Measurements from ENCODE around the gene CD177.

CD177 gene

DNA sequence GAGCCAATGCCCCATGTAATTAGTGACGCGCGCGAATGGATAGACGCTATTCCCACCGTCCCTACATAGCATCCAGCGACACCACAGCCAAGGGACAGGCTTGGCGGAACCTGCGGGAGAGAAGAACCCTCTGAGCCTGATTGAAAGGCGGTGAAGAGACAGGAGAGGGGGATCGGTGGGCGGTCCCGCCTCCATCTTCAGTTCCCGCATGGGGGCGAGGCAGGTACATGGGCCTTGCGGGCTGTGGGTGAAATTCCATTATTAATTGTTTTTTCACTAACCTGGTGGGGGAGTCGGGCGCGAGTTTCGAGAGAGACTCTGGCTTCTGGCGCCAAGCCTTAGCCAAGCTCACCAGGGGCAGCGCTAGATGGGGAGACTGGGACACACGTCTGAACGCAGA is 52.8 kb downstream of the CD177 start:
- H3K36me3 ChIP-seq (ENCODE audit: control insufficient read depth, insufficient read depth, low read length): no peaks in the 10 kb centered on the region
- no peak overlapping the region for H3K4me3 ChIP-seq (ENCODE audit: insufficient read depth, low read depth, low read length, poor library complexity, severe bottlenecking)
- no peak for DNase-seq
- no peaks in the 10 kb centered on the region for H3K27me3 ChIP-seq (replicated peaks; ENCODE audit: control insufficient read depth, insufficient read depth, low read length, poor library complexity, severe bottlenecking)
- no peaks in the 10 kb centered on the region for H3K4me1 ChIP-seq (ENCODE audit: control insufficient read depth, insufficient read depth, low read length, poor library complexity, severe bottlenecking)
- no peak overlapping the region for H3K27ac ChIP-seq (ENCODE audit: insufficient read depth, low read length, poor library complexity, severe bottlenecking)
- no peaks in the 10 kb centered on the region for H3K9me3 ChIP-seq (ENCODE audit: control insufficient read depth, low read length)

DNA sequence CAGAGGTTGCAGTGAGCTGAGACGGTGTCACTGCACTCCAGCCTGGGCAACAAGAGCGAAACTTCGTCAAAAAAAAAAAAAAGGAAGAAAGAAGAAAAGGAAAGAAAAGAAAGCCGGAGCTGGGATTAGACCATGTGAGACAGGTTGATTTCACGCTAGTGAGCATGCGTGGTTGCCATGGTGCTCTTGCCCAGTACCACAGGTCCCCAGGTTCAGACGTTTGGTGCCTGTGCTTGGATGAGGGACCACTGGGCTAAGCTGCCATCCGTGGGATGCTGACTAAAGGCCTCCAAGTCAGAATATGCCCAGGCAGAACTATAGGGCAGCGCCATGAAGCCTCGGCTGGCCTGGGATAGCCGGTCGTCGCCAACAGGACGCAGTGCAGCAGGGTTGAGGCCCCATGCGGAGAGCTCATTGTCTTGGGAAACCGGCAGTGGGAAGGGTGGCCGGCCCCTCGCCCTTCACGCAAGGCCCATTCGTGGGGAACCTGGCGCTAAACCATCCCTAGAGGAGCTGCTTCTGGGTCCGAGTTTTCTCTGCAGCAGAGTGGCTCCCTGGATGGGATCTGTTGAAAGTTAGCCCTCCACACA is 54.0 kb downstream of the CD177 start:
- Histone ChIP-seq H3K9me3 (ENCODE audit: control insufficient read depth, low read length) (no peaks in the 10 kb centered on the region), H3K27ac (ENCODE audit: insufficient read depth, low read length, poor library complexity, severe bottlenecking) (no peak overlapping the region), H3K36me3 (ENCODE audit: control insufficient read depth, insufficient read depth, low read length) (no peaks in the 10 kb centered on the region), H3K4me1 (ENCODE audit: control insufficient read depth, insufficient read depth, low read length, poor library complexity, severe bottlenecking) (no peaks in the 10 kb centered on the region), H3K27me3 (replicated peaks; ENCODE audit: control insufficient read depth, insufficient read depth, low read length, poor library complexity, severe bottlenecking) (no peaks in the 10 kb centered on the region), H3K4me3 (ENCODE audit: insufficient read depth, low read depth, low read length, poor library complexity, severe bottlenecking) (no peak overlapping the region)
- DNase-seq: no peak

DNA sequence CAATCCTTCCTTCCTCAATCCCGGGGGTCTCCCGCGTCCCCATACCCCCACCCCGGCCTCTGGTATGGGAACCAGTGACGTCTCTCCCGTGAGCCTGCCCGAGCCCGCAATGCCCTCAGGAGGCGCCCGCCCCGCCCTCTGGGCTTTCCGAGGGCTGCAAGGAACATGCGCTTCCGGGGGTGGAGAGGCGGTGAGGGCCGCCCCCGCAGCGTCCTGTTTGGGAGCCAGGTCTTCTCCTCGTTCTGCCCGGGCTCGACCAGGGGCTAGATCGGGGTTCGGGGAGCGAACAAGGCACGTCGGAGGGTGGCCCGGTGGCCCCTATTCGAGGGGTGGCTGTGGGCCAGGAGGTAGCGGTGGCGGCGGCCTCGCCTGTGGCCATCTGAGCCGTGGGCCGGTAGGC is 54.6 kb downstream of the CD177 start:
- no peak overlapping the region for H3K4me3 ChIP-seq (ENCODE audit: insufficient read depth, low read depth, low read length, poor library complexity, severe bottlenecking)

DNA sequence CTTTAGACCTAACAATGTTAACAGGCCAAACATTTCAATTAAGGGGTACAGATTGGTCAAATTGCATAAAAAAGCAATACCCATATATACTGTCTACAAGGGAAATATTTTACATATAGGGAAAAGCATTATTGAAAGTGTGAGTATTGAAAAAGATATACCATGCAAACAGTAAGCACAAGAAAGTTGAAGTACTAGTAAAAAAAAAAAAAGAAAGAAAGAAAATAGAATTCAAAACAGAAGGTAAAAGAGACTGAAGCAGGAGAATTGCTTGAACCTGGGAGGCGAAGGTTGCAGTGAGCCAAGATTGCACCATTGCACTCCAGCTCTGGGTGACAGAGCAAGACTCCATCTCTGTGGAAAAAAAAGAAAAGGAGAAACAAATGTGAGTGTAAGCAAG is 55.9 kb downstream of the CD177 start:
- H3K27me3 ChIP-seq (replicated peaks; ENCODE audit: control insufficient read depth, insufficient read depth, low read length, poor library complexity, severe bottlenecking): no peaks in the 10 kb centered on the region
- H3K4me3 ChIP-seq (ENCODE audit: insufficient read depth, low read depth, low read length, poor library complexity, severe bottlenecking): no peak overlapping the region
- no peak for DNase-seq
- H3K9me3 ChIP-seq (ENCODE audit: control insufficient read depth, low read length): no peaks in the 10 kb centered on the region
- no peaks in the 10 kb centered on the region for H3K4me1 ChIP-seq (ENCODE audit: control insufficient read depth, insufficient read depth, low read length, poor library complexity, severe bottlenecking)
- no peak overlapping the region for H3K27ac ChIP-seq (ENCODE audit: insufficient read depth, low read length, poor library complexity, severe bottlenecking)
- no peaks in the 10 kb centered on the region for H3K36me3 ChIP-seq (ENCODE audit: control insufficient read depth, insufficient read depth, low read length)

More for the DNA sequence above, 54.6 kb downstream of the CD177 start:
- no peaks in the 10 kb centered on the region for H3K27me3 ChIP-seq (replicated peaks; ENCODE audit: control insufficient read depth, insufficient read depth, low read length, poor library complexity, severe bottlenecking)
- no peaks in the 10 kb centered on the region for H3K4me1 ChIP-seq (ENCODE audit: control insufficient read depth, insufficient read depth, low read length, poor library complexity, severe bottlenecking)
- no peak for DNase-seq
- no peaks in the 10 kb centered on the region for H3K9me3 ChIP-seq (ENCODE audit: control insufficient read depth, low read length)
- no peaks in the 10 kb centered on the region for H3K36me3 ChIP-seq (ENCODE audit: control insufficient read depth, insufficient read depth, low read length)
- no peak overlapping the region for H3K27ac ChIP-seq (ENCODE audit: insufficient read depth, low read length, poor library complexity, severe bottlenecking)

DNA sequence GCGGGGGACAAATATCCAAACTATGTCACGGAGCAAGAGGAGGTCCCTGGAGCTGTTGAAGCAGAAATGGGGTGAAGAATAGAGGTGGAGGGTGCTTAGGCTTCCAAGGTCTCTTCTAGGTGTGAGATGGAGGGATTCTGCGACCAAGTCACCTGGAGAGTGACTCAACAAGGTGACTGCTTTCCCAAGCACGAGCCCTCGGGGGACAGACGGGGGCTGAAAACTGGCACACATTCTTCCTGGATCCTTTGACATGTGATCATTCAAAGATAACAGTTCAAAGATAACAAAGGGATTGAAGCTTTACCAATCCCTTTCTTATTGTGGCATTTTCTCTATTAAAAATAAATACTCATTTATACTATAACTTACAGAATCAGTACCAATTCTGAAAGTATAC is 59.0 kb downstream of the CD177 start:
- DNase-seq: no peak
- Histone ChIP-seq H3K27me3 (replicated peaks; ENCODE audit: control insufficient read depth, insufficient read depth, low read length, poor library complexity, severe bottlenecking) (no peaks in the 10 kb centered on the region), H3K36me3 (ENCODE audit: control insufficient read depth, insufficient read depth, low read length) (no peaks in the 10 kb centered on the region)

More for the DNA sequence above, 59.0 kb downstream of the CD177 start:
- H3K27ac ChIP-seq (ENCODE audit: insufficient read depth, low read length, poor library complexity, severe bottlenecking): no peak overlapping the region
- H3K4me3 ChIP-seq (ENCODE audit: insufficient read depth, low read depth, low read length, poor library complexity, severe bottlenecking): no peak overlapping the region
- H3K9me3 ChIP-seq (ENCODE audit: control insufficient read depth, low read length): no peaks in the 10 kb centered on the region
- H3K4me1 ChIP-seq (ENCODE audit: control insufficient read depth, insufficient read depth, low read length, poor library complexity, severe bottlenecking): no peaks in the 10 kb centered on the region

Data from effector memory CD4-positive, alpha-beta T cell (primary cell).